HG02870 (cell line): ENCODE measurements around the gene POU2F1.

Source experiments
- ATAC-seq: cut with Tn5 transposase; IDR thresholded peaks from one replicate; pipeline ENCODE4 v1.9.1; 2021; ENCODE audit warnings: mild to moderate bottlenecking, moderate library complexity; ENCODE audit not compliant: unreplicated experiment

Gene POU2F1

GRCh38 chr1:167438171-167439138 is 217.8 kb downstream of the POU2F1 start:
- ATAC-seq, result no peak

- ATAC-seq, result no peak
Observed at GRCh38 chr1:167439301-167439988, 218.8 kb downstream of the POU2F1 start.

GRCh38 chr1:167440345-167440744 is 219.7 kb downstream of the POU2F1 start:
- ATAC-seq, result no peak

DNA sequence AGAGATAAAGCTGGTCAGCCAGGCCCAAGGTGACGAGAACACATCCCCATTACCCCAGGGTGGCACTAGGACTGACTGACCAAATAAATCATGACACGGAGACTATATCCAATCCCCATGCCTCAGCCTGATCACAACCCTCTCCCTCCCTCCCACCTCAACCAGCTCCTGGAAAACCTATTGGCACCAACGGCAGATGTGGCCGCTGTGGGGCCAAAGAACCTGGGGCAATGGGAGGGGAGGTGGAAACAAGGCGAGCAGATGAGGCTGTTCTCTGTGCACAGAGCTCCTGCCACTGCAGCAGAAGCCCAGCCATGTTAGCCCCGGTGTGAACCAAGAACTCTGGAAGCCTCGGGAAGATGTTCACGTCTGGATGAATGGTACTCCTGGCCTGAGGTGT is 220.1 kb downstream of the POU2F1 start:
- ATAC-seq, result no peak

GRCh38 chr1:167441222-167441621 is 220.5 kb downstream of the POU2F1 start:
- ATAC-seq, result no peak

- ATAC-seq, result peak; percentile 80
Observed at GRCh38 chr1:167442142-167442848, 221.6 kb downstream of the POU2F1 start.

- no peak for ATAC-seq
Observed at GRCh38 chr1:167442854-167443565, 222.3 kb downstream of the POU2F1 start.

DNA sequence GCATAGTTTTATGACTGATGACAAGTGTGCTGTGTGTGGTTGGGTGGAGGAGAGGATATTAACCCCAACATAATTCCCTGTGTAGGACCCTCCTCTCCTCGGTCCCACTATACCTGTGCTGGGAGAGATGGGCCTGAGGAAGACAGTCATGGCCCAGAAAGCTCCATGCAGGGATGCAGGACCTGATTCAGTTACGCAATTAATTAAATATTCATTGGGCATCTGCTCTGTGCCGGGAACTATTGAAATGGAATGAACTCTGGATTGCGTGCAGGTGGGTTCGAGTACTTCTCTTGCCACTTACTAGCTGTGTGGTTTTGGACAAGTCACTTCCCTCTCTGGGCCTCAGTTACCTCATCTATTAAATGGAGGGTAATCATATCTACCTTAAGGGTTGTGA is 223.1 kb downstream of the POU2F1 start:
- ATAC-seq, result no peak

- no peak for ATAC-seq
Observed at GRCh38 chr1:167446966-167447365, 226.3 kb downstream of the POU2F1 start.

GRCh38 chr1:167447521-167448136 is 226.9 kb downstream of the POU2F1 start:
- ATAC-seq, result no peak

GRCh38 chr1:167450843-167451242 is 230.2 kb downstream of the POU2F1 start:
- ATAC-seq, result no peak

DNA sequence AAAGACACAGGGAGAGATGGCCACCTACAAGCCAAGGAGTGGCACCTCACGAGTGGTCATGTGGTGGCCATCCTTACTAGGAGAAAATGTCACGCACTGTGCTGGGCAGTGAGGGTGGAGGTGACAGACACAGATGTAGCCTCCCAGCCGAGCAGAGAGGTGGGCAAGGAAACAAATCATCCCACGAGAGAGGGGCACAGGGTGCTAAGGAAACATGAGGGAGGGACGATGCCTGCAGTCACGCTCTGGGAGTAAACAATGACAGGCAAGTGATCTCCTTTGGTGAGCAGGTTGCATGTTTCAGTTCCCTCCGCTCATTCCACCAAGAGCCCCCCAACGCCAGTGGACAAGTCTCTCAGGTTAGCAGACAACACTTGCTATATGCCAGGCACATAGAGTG is 231.8 kb downstream of the POU2F1 start:
- no peak for ATAC-seq

DNA sequence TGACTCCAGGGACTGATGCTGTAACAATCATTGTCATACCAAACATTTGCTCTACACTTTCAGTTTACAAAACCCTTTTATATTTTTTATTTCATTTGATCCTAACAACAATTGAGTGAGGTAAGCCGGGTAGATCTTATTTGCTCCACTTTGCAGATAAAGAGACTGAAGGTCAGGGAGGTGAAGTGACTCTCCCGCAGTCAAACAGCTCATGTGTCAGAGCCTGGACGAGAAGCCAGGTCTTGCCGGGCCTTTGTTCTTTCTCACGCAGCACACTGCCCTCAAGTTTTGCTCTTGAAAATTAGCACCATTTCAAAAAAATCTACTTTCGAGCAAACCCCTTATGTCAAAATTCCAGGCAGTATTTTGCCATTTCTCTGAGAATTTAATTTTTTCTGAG is 232.4 kb downstream of the POU2F1 start:
- ATAC-seq, result no peak

DNA sequence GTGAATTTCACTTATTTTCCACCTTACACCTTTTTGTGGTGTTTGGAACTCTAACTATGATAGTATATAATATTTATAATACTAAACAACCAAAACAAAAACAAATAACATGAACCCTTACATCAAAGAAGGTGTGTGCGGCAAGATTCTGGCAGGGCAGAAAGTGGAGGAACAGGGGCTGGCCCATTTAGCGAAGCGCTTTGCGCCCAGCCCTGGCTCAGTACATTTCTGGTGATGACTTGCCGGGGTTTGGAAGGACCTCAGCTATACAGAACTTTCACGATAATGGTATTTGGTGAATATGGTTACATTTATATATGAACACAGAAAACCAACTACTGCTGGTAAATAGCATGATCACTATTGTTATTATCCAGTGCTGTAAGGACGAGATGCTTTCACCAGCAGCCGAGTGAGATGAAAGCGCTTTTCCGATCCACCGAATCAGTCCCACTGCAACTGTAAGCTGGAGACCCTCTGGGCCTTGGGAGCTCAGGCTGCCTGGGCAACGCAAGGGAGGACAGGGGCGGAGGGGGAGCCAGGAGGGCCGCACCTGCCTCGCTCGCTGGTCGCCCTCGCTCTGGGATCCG is 233.7 kb downstream of the POU2F1 start:
- ATAC-seq, result no peak

- ATAC-seq, result peak; percentile 48
Observed at GRCh38 chr1:167454894-167455785, 234.5 kb downstream of the POU2F1 start.

DNA sequence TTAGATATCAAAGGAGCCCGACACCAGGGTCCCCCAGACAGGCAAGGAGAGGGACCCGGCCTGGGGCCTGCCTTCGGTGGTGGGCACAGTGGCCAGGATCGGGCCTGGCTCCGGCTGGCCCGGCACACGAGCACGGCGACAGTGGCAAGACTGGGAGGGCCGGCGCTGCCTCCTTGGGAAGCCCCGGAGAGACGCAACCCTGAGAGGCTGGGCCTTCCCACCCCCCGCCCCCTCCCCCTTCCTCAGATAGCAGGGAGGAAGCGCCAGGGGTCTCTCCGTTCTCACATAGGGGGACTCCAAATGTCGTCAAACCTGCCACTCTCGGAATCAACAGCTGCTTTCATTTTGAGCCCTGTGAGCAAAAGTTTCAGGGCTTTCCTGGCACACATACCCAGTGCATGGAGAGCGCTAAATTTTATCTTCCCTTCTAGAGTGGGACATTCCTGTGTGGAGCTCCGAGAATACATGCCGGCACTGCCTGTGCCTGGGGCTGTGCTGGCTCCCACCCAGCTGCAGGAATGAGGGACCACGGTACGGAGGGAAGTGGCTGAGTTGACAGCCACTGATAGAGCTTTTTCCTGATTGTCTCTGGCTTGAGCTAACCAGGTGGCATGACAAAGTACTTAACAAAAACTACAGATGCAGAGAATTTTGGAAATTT is 235.2 kb downstream of the POU2F1 start:
- peak; percentile 37 for ATAC-seq

DNA sequence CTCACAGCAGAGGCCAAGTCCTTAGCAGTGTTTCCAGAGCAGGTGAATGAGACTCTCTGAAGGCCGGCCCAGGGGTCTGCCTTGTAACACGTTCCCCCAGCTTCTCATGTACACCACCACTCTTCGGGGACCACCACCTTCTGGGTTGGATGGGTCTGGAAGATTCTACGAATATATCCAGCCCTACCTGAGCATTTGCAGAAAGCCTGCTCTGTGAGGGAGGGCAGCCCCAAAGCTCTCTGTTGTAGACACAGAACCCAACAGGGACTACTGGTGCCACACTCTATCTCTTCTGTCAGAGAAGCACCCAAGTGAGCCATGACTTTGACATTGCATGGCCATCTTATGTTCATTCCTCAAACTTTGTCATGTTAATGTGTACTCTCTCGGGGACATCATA is 235.8 kb downstream of the POU2F1 start:
- ATAC-seq, result no peak

DNA sequence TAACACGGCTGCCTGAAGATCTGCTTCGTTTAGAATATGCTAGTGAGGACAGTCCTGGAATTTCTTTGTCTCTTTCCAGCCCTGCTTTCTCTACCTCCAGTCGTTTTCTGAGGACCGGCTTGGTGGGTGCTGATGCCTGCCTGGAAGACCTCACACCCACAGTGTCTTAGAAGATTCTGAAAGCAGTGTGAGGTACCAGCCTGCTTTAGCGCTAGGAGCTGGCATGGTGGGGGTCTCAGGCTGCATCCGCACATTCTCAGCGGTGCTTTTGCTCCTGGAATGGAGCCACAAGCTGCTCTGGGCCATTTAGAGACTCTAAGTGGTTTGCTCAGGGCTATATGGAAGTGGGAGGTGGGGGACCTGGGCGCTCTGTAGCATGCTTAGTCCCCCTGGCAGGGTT is 236.2 kb downstream of the POU2F1 start:
- ATAC-seq, result no peak
